Activated CD4-positive, alpha-beta memory T cell treated with anti-CD3 and anti-CD28 coated beads for 36 hours (primary cell): ENCODE data around the gene FARP1. TPM values are rescaled to one million over a fixed set of nuclear protein-coding genes. Genes with fewer than 3 reads are reported as not detected.
"Not testable (repeated sequence)": the region's sequence is repeated elsewhere in the genome, so short reads cannot be mapped to it uniquely, and the experiment has no call there.

Source experiments
- CTCF ChIA-PET: fragments of 350-600 bp; sonication (Branson Sonifier 250); formaldehyde crosslinking; loops from one replicate; lab custom pipeline; 2021; ENCODE audit warnings: antibody characterized with exemption, inconsistent platforms; lab: Charles Lee
- POLR2A ChIA-PET: fragments of 350-600 bp; sonication (Branson Sonifier 250); formaldehyde crosslinking; loops from one replicate; lab custom pipeline; 2021; ENCODE audit warnings: antibody characterized with exemption; lab: Charles Lee
- DNase-seq: peaks from one replicate; pipeline ENCODE4 v3.0.0-alpha.2; 2020
- H3K27ac Mint-ChIP-seq: one replicate; pipeline ENCODE4 v1.8.0; 2021; ENCODE audit warnings: mixed read lengths
- H3K27me3 Mint-ChIP-seq: one replicate; pipeline ENCODE4 v1.8.0; 2021; ENCODE audit warnings: mixed read lengths
- H3K36me3 Mint-ChIP-seq: one replicate; pipeline ENCODE4 v1.8.0; 2021; ENCODE audit warnings: mixed read lengths
- H3K4me1 Mint-ChIP-seq: one replicate; pipeline ENCODE4 v1.8.0; 2021; ENCODE audit warnings: low read depth, mixed read lengths
- H3K4me3 Mint-ChIP-seq: one replicate; pipeline ENCODE4 v1.8.0; 2021; ENCODE audit warnings: mild to moderate bottlenecking, mixed read lengths
- H3K9me3 Mint-ChIP-seq: one replicate; pipeline ENCODE4 v1.8.0; 2021; ENCODE audit warnings: mixed read lengths
- intact Hi-C: fragments of 100-400 bp; cut with micrococcal nuclease; formaldehyde crosslinking; loops from one replicate; pipeline ENCODE4 v1.15.1; 2023
- total RNA-seq, 2 experiments: library from RNA; stranded (reverse); gene quantifications; one replicate each; pipeline ENCODE4 v1.2.3, GENCODE V29; 2021

Gene FARP1
- total RNA-seq, 2 experiments from 2014 or later: 0.56 to 0.64 TPM

- H3K4me1 Mint-ChIP-seq, H3K9me3 Mint-ChIP-seq, POLR2A ChIA-PET: not testable (repeated sequence)
Observed at GRCh38 chr13:98230762-98231161, 87.9 kb downstream of the FARP1 start.

GRCh38 chr13:98232456-98232855, 89.6 kb downstream of the FARP1 start:
- ChIA-PET CTCF (no interaction called here), POLR2A (no interaction called here)
- H3K4me3 Mint-ChIP-seq: no peak overlapping the region
- H3K27me3 Mint-ChIP-seq: peaks cover 5% of the 10 kb centered on the region
- intact Hi-C loops: no loop called here
- H3K36me3 Mint-ChIP-seq: no peaks in the 10 kb centered on the region
- no peak overlapping the region for H3K27ac Mint-ChIP-seq
- DNase-seq: no peak
- H3K9me3 Mint-ChIP-seq: peaks cover 4% of the 10 kb centered on the region
- H3K4me1 Mint-ChIP-seq: no peaks in the 10 kb centered on the region

More at GRCh38 chr13:98230762-98231161, 87.9 kb downstream of the FARP1 start:
- H3K36me3 Mint-ChIP-seq, H3K27ac Mint-ChIP-seq, H3K4me3 Mint-ChIP-seq, H3K27me3 Mint-ChIP-seq, intact Hi-C loops, CTCF ChIA-PET, DNase-seq: not testable (repeated sequence)

- no peaks in the 10 kb centered on the region for H3K36me3 Mint-ChIP-seq
- H3K9me3 Mint-ChIP-seq: peaks cover 4% of the 10 kb centered on the region
- ChIA-PET POLR2A (no interaction called here), CTCF (no interaction called here)
- H3K27ac Mint-ChIP-seq: no peak overlapping the region
- H3K4me3 Mint-ChIP-seq: no peak overlapping the region
- DNase-seq: no peak
- H3K27me3 Mint-ChIP-seq: peaks cover 5% of the 10 kb centered on the region
- intact Hi-C loops: no loop called here
- H3K4me1 Mint-ChIP-seq: no peaks in the 10 kb centered on the region
Observed at GRCh38 chr13:98233127-98233526, 90.2 kb downstream of the FARP1 start.

GRCh38 chr13:98234348-98234747, 91.5 kb downstream of the FARP1 start:
- no peak for DNase-seq
- Mint-ChIP-seq H3K27me3 (peaks cover 5% of the 10 kb centered on the region), H3K4me3 (no peak overlapping the region), H3K27ac (no peak overlapping the region), H3K9me3 (peaks cover 4% of the 10 kb centered on the region), H3K4me1 (no peaks in the 10 kb centered on the region), H3K36me3 (no peaks in the 10 kb centered on the region)
- ChIA-PET CTCF (no interaction called here), POLR2A (no interaction called here)
- intact Hi-C loops: no loop called here

GRCh38 chr13:98236197-98236596, 93.3 kb downstream of the FARP1 start:
- peaks cover 3% of the 10 kb centered on the region for H3K27me3 Mint-ChIP-seq
- no peak overlapping the region for H3K4me3 Mint-ChIP-seq
- H3K4me1 Mint-ChIP-seq: no peaks in the 10 kb centered on the region
- no peaks in the 10 kb centered on the region for H3K9me3 Mint-ChIP-seq
- H3K36me3 Mint-ChIP-seq: no peaks in the 10 kb centered on the region
- POLR2A ChIA-PET: no interaction called here
- CTCF ChIA-PET: no interaction called here
- no peak overlapping the region for H3K27ac Mint-ChIP-seq
- no peak for DNase-seq
- intact Hi-C loops: no loop called here

- H3K9me3 Mint-ChIP-seq: no peaks in the 10 kb centered on the region
- POLR2A ChIA-PET: no interaction called here
- H3K27ac Mint-ChIP-seq: no peak overlapping the region
- peaks cover 3% of the 10 kb centered on the region for H3K27me3 Mint-ChIP-seq
- H3K36me3 Mint-ChIP-seq: no peaks in the 10 kb centered on the region
- intact Hi-C loops: no loop called here
- DNase-seq: no peak
- H3K4me1 Mint-ChIP-seq: no peaks in the 10 kb centered on the region
- H3K4me3 Mint-ChIP-seq: no peak overlapping the region
- CTCF ChIA-PET: no interaction called here
Observed at GRCh38 chr13:98237331-98237730, 94.4 kb downstream of the FARP1 start.

- Mint-ChIP-seq H3K4me3 (no peak overlapping the region), H3K27me3 (peaks cover 3% of the 10 kb centered on the region), H3K4me1 (no peaks in the 10 kb centered on the region), H3K9me3 (no peaks in the 10 kb centered on the region), H3K36me3 (no peaks in the 10 kb centered on the region), H3K27ac (no peak overlapping the region)
- intact Hi-C loops: no loop called here
- no peak for DNase-seq
- CTCF ChIA-PET: no interaction called here
- POLR2A ChIA-PET: no interaction called here
Observed at GRCh38 chr13:98239162-98240076, 96.5 kb downstream of the FARP1 start.

- Mint-ChIP-seq H3K9me3 (no peaks in the 10 kb centered on the region), H3K27me3 (peaks cover 1% of the 10 kb centered on the region), H3K4me3 (no peak overlapping the region), H3K4me1 (no peaks in the 10 kb centered on the region), H3K36me3 (no peaks in the 10 kb centered on the region), H3K27ac (no peak overlapping the region)
- CTCF ChIA-PET: no interaction called here
- POLR2A ChIA-PET: no interaction called here
- intact Hi-C loops: no loop called here
- no peak for DNase-seq
Observed at GRCh38 chr13:98240135-98240534, 97.2 kb downstream of the FARP1 start.

GRCh38 chr13:98240974-98241373, 98.1 kb downstream of the FARP1 start:
- CTCF ChIA-PET: no interaction called here
- intact Hi-C loops: no loop called here
- DNase-seq: no peak
- no peaks in the 10 kb centered on the region for H3K36me3 Mint-ChIP-seq
- no peaks in the 10 kb centered on the region for H3K4me1 Mint-ChIP-seq
- no peak overlapping the region for H3K27ac Mint-ChIP-seq
- POLR2A ChIA-PET: no interaction called here
- no peaks in the 10 kb centered on the region for H3K27me3 Mint-ChIP-seq
- no peak overlapping the region for H3K4me3 Mint-ChIP-seq
- no peaks in the 10 kb centered on the region for H3K9me3 Mint-ChIP-seq

GRCh38 chr13:98241976-98242375, 99.1 kb downstream of the FARP1 start:
- Mint-ChIP-seq H3K9me3 (no peaks in the 10 kb centered on the region), H3K4me3 (no peak overlapping the region), H3K27ac (no peak overlapping the region), H3K4me1 (no peaks in the 10 kb centered on the region), H3K36me3 (no peaks in the 10 kb centered on the region), H3K27me3 (no peaks in the 10 kb centered on the region)
- CTCF ChIA-PET: no interaction called here
- intact Hi-C loops: no loop called here
- POLR2A ChIA-PET: no interaction called here
- DNase-seq: no peak

GRCh38 chr13:98242403-98242802, 99.5 kb downstream of the FARP1 start:
- intact Hi-C loops: no loop called here
- ChIA-PET CTCF (no interaction called here), POLR2A (no interaction called here)
- Mint-ChIP-seq H3K27me3 (no peaks in the 10 kb centered on the region), H3K9me3 (no peaks in the 10 kb centered on the region), H3K4me1 (no peaks in the 10 kb centered on the region), H3K36me3 (no peaks in the 10 kb centered on the region), H3K4me3 (no peak overlapping the region), H3K27ac (no peak overlapping the region)
- DNase-seq: no peak

GRCh38 chr13:98243929-98244272, 101.0 kb downstream of the FARP1 start:
- intact Hi-C loops: no loop called here
- H3K27me3 Mint-ChIP-seq: no peaks in the 10 kb centered on the region
- H3K9me3 Mint-ChIP-seq: no peaks in the 10 kb centered on the region
- ChIA-PET POLR2A (interaction anchor here (0.6 kb wide), 1 partner anchor 15 kb away, joined by 3 read pairs; no protein-coding TSS in a partner anchor), CTCF (no interaction called here)
- H3K27ac Mint-ChIP-seq: no peak overlapping the region
- DNase-seq: no peak
- H3K4me3 Mint-ChIP-seq: no peak overlapping the region
- no peaks in the 10 kb centered on the region for H3K4me1 Mint-ChIP-seq
- H3K36me3 Mint-ChIP-seq: no peaks in the 10 kb centered on the region

- no peaks in the 10 kb centered on the region for H3K4me1 Mint-ChIP-seq
- CTCF ChIA-PET: no interaction called here
- no peak overlapping the region for H3K27ac Mint-ChIP-seq
- no peak overlapping the region for H3K4me3 Mint-ChIP-seq
- H3K27me3 Mint-ChIP-seq: no peaks in the 10 kb centered on the region
- intact Hi-C loops: no loop called here
- no peaks in the 10 kb centered on the region for H3K9me3 Mint-ChIP-seq
- DNase-seq: no peak
- H3K36me3 Mint-ChIP-seq: no peaks in the 10 kb centered on the region
- POLR2A ChIA-PET: no interaction called here
Observed at GRCh38 chr13:98246538-98247172, 103.8 kb downstream of the FARP1 start.
